ENCODE data around the gene MYZAP.

- no peak for TF ChIP-seq ZNF331 (CRISPR knock-in tag; IDR thresholded peaks at IDR 0.05; ENCODE audit: low read depth)
- TF ChIP-seq CTCF (conservative IDR thresholded peaks at IDR 0.05; ENCODE audit: low read depth in 2 of 2), result no peak
- TF ChIP-seq POLR2AphosphoS5 (IDR thresholded peaks at IDR 0.05; ENCODE audit: low read depth), result no peak
- no peak for TF ChIP-seq JUNB (IDR thresholded peaks at IDR 0.05; ENCODE audit: unreplicated experiment)
- TF ChIP-seq REST (IDR thresholded peaks at IDR 0.05; ENCODE audit: unreplicated experiment), result no peak
- TF ChIP-seq EZH2 (IDR thresholded peaks at IDR 0.05; ENCODE audit: low read depth, unreplicated experiment), result no peak
- TF ChIP-seq ZNF114 (CRISPR knock-in tag; IDR thresholded peaks at IDR 0.05), result no peak
- no peak for TF ChIP-seq NANOG (IDR thresholded peaks at IDR 0.05; ENCODE audit: borderline replicate concordance)
- no peak for TF ChIP-seq STAT1 (IDR thresholded peaks at IDR 0.05; ENCODE audit: unreplicated experiment)
- no peak for TF ChIP-seq CREB1 (CRISPR knock-in tag; IDR thresholded peaks at IDR 0.05; ENCODE audit: low read depth)
- no peak for TF ChIP-seq EZH2phosphoT487 (IDR thresholded peaks at IDR 0.05; ENCODE audit: unreplicated experiment)
- TF ChIP-seq ETS1 (IDR thresholded peaks at IDR 0.05), result no peak
These were observed 71.6 kb downstream of the MYZAP start for GRCh38 chr15:57663262-57663661.
